Nucleus accumbens (tissue), 56 donors: ENCODE results near the gene RAB17.

Experiments used
- DNase-seq, 56 donors: peaks; one replicate each; lab custom pipeline; 2025; lab: John Stamatoyannopoulos, UW

RAB17 gene

DNA sequence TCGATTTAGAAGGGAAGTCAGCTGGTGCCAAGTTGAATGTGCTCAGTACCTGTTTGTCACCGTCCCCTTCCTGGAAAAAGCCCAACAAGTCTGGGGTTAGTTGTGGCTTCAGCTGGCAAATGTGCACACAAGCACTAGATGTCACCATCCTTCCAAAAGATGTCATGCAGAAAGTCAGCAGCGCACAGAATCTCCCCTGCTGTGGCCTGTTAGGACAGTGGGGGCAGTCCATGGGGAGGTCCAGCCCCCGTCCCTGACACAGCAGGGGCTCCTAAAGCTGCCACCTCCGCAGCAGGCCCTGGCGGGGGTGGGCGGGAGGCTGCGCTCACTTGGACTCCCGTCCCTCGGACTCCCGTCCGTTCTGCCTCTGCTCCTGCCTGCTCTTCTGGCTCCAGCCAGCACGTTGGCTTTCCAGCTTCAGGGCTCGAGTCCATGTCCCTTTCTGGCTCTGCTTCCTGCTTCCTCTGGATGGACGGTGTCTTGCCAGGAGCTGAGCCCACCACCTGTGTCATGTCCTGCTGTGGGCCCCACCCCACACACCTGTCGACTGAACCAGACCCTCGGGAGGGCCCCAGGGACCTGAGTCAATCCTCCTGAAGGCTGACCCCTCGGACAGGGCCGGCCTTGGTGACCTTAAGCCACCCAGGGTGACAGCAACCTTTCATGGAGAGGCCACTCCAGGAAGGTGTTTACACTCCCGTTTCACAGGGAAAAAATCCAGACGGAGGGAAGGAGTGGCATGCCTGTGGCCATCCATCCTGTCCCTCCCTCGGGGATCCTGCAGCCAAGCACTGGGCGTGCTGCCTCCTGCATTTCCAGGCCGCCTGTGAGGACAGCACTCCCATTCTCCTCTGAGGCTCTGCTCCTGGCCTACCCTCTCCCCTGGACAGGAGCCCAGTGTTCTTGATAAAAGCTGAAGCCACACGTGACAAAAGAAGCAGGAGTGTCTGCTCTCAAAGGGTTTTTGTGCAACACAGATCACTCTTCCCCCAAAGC, 8.5 kb downstream of the RAB17 start:
- DNase-seq: peak in 37 of 56 donors; percentile 6 to 62 (median 22)

GRCh38 chr2:237581326-237581725, 9.2 kb downstream of the RAB17 start:
- no peak for DNase-seq

DNA sequence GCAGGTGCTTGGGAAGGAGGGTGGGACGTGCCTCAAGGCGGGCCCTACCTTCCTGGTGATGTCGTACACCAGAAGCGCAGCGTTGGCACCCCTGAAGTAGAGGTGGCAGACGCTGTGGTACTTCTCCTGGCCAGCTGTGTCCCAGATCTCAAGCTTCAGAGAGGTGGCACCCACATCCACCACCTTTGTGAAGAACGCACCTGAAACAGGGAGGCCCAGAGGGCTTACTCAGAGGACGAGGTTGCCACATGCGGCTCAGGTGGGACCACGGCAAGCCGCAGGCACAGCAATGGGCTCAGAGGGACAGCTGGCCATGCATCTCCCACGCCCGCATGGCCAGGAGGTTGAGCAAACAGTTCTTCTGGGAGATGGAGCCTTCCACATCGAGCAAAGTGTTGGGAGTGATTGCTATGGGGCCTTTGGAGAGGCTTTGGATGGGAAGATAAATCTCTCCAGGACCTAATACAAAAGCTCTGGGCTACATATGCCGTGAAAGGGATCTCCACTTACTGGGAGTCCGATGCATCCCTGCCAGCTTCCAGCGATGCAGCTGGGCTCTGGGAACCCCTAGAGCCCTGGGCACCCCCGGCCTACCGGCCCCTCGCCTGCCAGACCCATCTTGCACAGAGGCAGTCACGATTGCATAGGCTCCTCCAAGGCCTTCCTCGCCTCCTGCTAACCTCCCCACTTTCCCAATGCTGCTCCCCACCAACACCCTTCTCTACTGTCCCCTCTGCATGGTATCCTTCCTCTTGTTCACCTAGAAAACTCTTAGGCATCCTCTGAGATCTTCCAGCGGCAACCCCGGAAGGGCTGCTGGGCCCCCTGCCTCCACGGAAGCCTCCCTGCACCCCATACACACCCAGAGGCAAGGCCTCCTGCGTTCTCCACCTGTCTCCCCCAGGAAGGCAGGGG, 12.3 kb downstream of the RAB17 start:
- no peak for DNase-seq

DNA sequence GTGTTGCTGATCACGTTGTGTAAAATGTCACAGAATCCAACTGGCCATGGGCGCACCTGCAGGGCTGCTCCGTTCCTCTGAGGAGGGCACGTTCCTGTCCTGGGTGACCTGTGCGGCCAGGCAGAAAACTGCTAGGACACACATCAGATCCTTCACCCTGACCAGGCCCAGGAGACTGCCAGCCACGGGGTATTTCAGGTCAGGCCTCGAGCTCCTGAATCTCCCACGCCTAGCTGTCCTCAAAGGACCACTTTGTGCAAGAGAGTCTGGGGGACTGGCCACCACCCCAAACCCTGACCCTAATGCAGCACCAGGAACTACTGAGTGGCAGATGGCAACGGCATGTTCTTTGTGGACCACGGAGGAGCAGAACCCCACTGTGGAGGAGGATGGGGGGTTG, 13.1 kb downstream of the RAB17 start:
- no peak for DNase-seq

- no peak for DNase-seq
Measured at GRCh38 chr2:237576974-237577373, 13.6 kb downstream of the RAB17 start.

DNA sequence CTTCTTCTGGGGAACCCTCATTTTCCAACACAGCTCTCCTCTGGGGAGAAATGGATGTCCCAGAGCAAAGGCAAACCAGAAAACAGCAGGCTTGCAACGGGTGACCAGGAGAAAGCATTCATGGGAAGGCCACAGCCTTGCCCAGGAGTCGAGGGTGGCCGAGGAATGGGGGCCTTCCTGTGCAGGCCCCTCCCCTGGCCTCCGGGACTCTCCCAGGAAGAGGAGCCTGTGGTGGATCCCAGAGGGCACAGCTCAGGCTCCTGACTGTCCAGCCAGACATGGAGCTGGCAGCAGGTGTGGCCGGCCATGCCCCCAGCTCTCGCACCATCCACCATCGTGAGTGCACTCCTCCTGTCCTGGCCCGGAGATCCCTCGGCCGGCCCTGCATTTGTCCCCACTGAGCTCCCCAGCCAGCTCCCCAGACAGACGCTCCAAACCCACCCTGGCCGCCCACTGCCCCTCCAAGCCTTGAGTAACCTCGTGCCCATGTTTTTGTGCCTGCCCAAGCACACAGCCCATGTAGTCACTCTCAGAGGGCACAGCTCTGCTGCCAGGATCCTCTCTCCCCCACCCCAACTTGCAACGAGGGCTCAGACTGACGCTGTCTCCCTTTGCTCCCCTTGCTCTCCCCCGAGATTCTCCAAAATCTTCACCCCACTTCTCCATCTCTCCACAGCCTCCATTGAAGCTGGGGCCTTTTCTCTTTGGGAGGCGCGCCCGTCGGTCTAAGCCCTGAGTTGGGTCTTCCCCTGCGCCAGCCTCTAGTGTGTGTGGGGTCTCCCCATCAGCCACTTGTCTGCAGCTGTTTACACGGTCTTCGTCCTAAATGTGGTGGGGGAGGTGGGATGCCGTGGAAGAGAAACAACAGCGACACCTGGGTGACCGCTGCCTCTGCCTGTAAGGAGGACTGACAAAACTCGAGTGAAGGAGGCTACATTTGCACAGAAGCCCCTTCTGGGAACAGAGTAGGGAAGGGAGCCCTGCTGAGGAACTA, 14.4 kb downstream of the RAB17 start:
- DNase-seq: no peak

DNA sequence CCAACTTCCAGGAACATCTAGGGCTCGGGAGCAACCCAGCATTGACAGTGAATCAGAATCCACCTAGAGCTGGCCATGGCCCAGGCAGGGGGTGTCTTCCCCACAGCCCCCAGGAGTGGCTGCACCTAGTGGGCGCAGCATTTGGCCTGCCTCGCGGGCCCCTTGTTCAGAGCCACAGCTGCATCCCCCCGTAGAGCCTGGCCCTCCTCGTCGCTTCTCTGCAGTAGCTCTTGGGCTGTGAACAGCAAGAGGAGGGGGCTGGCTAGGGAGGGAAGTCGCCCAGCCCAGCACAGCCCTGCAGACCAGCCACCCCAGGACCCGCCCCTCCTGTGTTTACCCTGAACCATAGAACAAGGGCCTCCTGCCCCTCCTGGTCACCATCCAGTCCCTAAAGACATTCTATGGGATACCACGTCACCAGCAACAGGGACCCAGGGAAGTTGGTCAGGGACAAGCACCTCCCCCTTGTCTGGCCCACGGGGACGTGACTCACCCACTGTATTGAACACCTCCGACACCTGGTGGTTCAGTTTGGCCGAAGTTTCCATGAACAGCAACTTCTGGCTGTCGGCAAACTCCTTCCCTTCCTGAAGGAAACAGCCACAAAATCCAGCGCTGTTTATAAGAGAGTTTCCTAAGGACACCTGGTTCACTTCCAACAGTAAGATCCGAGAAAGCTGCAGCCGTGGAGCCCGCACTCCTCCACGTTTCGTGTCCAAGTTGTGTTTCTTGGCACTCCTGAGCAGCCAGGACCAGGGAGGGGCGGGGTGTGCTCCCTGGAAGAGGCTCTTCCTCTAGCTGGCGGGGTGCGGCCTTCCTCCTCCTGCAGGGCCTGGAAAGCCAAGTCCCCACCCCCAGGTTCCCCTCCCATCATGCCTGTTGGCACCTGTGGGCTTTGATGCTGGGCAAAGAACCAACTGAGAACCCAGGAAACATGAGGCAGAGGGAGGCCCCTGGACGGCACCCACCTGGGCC, 15.4 kb downstream of the RAB17 start:
- DNase-seq: no peak

DNA sequence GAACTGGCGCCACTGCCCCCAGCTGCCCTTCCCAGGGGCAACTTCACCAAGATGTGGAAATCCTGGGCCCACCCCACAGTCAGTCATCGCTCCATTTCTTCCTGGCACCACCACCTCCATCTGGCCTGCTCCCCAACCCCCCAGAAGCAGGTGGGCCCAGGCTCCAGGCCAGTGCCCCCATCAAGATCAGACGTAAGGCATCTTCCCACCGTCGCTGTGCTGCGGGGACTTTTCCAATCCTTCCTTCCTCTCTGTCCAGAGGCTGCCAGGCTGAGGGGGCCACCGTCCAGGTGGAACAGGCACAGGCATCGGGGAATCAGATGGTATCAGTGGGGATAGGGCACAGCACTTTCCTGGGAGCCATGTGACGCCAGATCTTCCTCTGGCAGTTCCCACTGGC, 16.1 kb downstream of the RAB17 start:
- no peak for DNase-seq

DNA sequence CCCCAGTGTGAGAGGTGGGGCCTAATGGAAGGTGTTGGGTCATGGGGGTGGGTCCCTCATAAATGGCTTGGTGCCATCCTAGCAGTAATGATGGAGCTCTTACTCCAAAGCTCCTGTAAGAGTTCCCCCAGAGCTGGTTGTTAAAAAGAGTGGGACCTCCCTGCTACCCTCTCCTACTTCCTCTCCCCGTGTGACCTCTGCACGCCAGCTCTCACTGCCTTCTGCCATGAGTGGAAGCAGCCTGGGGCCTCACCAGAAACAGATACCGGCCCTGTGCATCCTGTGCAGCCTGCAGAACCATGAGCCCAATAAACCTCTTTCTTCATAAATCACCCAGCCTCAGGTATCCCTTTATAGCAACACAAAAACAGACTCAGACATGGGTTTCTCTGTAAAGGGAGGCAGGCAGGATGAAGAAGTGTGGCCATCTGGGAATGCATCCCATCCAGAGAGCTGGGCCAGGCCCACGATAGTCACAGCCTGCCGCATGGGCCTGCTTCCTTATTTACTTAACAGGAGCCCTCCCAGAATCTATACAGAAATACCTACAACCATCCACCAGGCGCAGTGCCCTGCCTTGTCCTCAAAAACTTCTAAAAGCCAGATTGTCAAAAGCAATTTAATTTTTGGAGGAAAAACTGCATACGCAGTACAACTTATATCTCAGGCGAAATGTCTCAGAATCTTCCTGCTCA, 16.7 kb downstream of the RAB17 start:
- no peak for DNase-seq

DNA sequence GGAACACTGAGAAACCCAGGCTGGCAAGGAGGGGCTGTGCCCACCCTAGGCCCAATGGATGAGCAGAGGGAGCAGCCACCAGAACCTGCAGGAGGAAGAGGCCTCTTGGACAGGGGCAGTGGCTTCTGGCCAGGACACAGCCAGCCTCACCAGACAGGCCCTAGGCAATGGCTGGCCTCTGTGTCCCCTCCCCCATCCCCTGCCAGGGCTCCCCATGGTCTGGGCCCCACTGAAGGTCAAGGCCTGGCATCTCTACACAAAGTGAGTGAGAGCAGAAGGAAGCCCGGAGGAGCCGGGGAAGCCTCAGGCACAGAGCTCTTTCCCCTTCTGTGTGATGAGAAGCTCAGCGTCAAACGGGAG, 17.8 kb downstream of the RAB17 start:
- DNase-seq: no peak

DNA sequence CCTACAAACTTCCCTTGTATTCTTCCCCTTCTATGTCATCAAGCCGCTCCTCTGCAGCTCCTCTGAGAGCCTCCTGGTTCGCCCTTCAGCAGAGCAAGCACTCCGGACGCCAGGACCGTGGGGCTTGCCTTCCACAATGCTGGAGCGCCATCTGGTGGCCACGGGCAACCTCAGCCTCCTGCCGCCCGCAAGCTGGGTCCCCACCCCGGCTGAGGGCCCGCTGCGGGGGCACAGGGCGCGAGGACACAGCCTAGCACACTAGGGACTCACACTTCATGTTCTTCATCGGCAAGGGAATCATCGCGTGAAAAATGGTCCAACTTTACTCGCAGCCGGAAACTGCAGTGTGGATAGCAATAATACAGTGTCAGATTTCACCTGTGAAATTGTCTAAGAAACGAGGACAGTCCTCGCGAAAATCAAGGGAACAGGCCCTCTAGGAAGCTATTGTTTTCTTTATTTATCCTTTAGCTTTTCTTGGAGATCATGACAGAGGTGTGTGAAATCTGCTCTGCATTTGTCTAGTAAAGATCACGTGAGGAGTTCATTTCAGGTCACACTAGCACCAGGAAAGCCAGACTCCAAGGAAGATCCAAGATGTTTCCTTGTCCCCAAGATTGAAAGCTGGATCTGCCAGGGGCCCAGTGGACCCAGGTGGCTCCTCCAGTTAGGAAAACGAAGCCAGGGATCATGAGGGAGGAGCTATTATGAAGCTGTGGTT, 18.4 kb downstream of the RAB17 start:
- peak in 53 of 56 donors; percentile 16 to 90 (median 68) for DNase-seq

DNA sequence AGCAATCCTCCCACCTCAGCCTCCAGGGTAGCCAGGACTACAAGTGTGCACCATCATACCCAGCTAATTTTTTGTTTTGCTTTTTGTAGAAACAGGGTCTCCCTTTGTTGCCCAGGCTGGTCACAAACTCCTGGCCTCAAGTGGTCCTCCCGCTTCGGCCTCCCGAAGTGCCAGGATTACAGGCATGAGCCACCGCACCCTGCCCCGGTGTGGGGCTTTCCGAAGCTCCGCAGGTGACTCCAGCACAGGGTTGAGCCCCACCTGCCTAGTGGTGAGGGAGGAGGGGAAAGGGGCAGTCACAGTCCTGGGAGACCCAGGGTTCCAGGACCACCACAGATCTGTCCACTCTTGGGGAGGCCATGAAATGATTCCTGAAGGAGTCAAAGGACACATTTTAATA, 19.0 kb downstream of the RAB17 start:
- DNase-seq: no peak

- no peak for DNase-seq
Measured at GRCh38 chr2:237570776-237571335, 19.7 kb downstream of the RAB17 start.

DNA sequence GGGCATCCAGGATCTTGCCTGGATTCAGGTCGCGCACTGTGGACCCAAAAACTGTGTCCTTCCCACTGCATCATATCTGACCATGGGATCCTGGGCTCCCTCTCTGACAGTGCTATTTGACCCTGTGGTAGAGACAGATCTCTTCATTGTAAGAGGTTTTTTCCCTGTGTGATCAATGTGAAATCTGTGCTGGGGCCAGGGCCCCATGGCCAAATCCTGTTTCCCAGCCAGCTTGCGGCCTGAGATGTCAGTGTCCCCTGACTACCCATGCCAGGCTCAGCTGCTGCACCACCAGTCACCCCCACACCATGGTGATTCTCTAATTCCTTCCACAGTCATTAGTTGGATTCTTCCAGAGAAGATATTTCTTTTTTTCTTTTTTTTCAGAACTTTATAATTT, 20.6 kb downstream of the RAB17 start:
- DNase-seq: no peak

DNA sequence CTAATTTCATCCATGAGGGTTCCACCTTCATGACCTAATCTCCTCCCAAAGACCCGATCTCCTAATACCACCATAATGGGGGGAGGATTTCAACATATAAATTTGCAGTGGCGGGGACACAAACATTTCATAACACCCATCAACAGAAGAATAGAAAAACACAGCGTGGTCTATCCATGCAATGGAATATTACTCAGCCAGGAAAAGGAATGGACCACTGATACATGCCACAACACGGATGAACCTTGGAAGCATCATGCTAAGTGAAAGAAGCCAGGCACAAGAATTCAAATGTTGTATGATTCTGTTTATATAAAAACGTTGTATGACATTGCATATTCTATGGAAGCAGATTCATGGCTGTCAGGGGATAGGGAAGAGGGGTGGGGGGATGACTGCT, 21.5 kb downstream of the RAB17 start:
- DNase-seq: no peak

- DNase-seq: no peak
Measured at GRCh38 chr2:237568121-237568660, 22.3 kb downstream of the RAB17 start.
